K562 (cell line): ENCODE results near the gene CAMSAP3. TPM values are rescaled to one million over a fixed set of nuclear protein-coding genes. Genes with fewer than 3 reads are reported as not detected.

ENCODE experiments used
- AFF4 ChIP-seq: sonication (generic); formaldehyde crosslinking; IDR thresholded peaks from 2 replicates; pipeline ENCODE4 v1.8.0; 2023; ENCODE audit warnings: mild to moderate bottlenecking, missing genetic modification reagents
- HDAC2 ChIP-seq: fragments of 450-650 bp; IDR thresholded peaks from 2 replicates; pipeline ENCODE4 v1.6.1; 2016; ENCODE audit warnings: mild to moderate bottlenecking
- LCOR ChIP-seq: sonication (generic); formaldehyde crosslinking; IDR thresholded peaks from 2 replicates; pipeline ENCODE4 v1.8.0; 2022; ENCODE audit warnings: mild to moderate bottlenecking, missing genetic modification reagents
- POU5F1 ChIP-seq: fragments of 150-350 bp; IDR thresholded peaks from 2 replicates; pipeline ENCODE4 v1.6.1; 2014; ENCODE audit warnings: borderline replicate concordance, low read length, low read depth, mild to moderate bottlenecking; ENCODE audit not compliant: partially characterized antibody
- RBM39 ChIP-seq: fragments of 200-400 bp; formaldehyde crosslinking; optimal IDR thresholded peaks from 2 replicates; pipeline ENCODE3; 2018; ENCODE audit warnings: low read depth, low read length
- REST ChIP-seq, 2 experiments: fragments of 450-650 bp; formaldehyde crosslinking in 1 of 2; IDR thresholded peaks; 2 replicates each; pipeline versions ENCODE4 v1.4.0 to v1.6.1; 2014 to 2020; ENCODE audit warnings: mild to moderate bottlenecking in 2 of 2, borderline replicate concordance in 1 of 2, low read depth in 1 of 2
- SAFB2 ChIP-seq: fragments of 200-400 bp; formaldehyde crosslinking; IDR thresholded peaks from 2 replicates; pipeline ENCODE4 v1.6.1; 2018; ENCODE audit warnings: borderline replicate concordance, low read length, low read depth, moderate library complexity; ENCODE audit not compliant: severe bottlenecking
- TCF7L2 ChIP-seq: fragments of 150-350 bp; IDR thresholded peaks from 2 replicates; pipeline ENCODE4 v1.6.1; 2016; ENCODE audit warnings: low read depth, mild to moderate bottlenecking, low read length, moderate library complexity
- ZBTB2 ChIP-seq: fragments of 450-650 bp; IDR thresholded peaks from 2 replicates; pipeline ENCODE4 v1.6.1; 2016; ENCODE audit warnings: antibody characterized with exemption
- ZNF133 ChIP-seq: fragments of 250-450 bp; sonication (Bioruptor Pico); IDR thresholded peaks from 2 replicates; pipeline ENCODE4 v1.4.0; 2020; ENCODE audit warnings: mild to moderate bottlenecking
- ZNF140 ChIP-seq: fragments of 250-450 bp; sonication (Bioruptor Pico); IDR thresholded peaks from 2 replicates; pipeline ENCODE4 v1.8.0; 2021; ENCODE audit warnings: moderate library complexity, mild to moderate bottlenecking, inconsistent platforms
- ZNF778 ChIP-seq: fragments of 450-650 bp; formaldehyde crosslinking; IDR thresholded peaks from 2 replicates; pipeline ENCODE4 v1.4.0; 2020; ENCODE audit warnings: mild to moderate bottlenecking, moderate library complexity
- polyA plus RNA-seq, 8 experiments: library from polyadenylated mRNA; depleted of rRNA in 4 of 8; stranded (reverse) in 5 of 8; unstranded in 3 of 8; fragments of >200 nt; fragmentation: Nextera tagmentation in 2 of 8; fragmentation: Illumina TruSeq in 1 of 8; extraction: Ambion mirVana in 2 of 8; extraction: Trizol in 1 of 8; gene quantifications; 2 replicates each; pipeline versions ENCODE4 v1.2.1 to v1.2.3, GENCODE V29; 2011 to 2014; ENCODE audit warnings: inconsistent platforms in 1 of 8, missing spikeins in 1 of 8
- total RNA-seq, 7 experiments: library from RNA; depleted of rRNA in 6 of 7; stranded (reverse); fragments of >200 nt in 6 of 7; fragmentation: Illumina TruSeq in 2 of 7; extraction: Trizol in 2 of 7; gene quantifications; 2 replicates each; pipeline versions ENCODE4 v1.2.1 to v1.2.3, GENCODE V29; 2011 to 2021; ENCODE audit warnings: low replicate concordance in 1 of 7

CAMSAP3 gene
- total and polyA plus RNA-seq, 9 of the 15 experiments (the other 6 are each of a cell fraction or from before 2014, with no cell fraction given) = 0.01 to 0.89 (median 0.22) TPM; not detected in 1

GRCh38 chr19:7652061-7652641 is 56.5 kb downstream of the CAMSAP3 start (continued):
- TF ChIP-seq REST (IDR thresholded peaks at IDR 0.05; ENCODE audit: borderline replicate concordance) (peak; percentile 81), REST (CRISPR knock-in tag; IDR thresholded peaks at IDR 0.05; ENCODE audit: low read depth) (no peak), RBM39 (no peak), AFF4 (CRISPR knock-in tag) (no peak), ZNF140 (CRISPR knock-in tag) (no peak), SAFB2 (no peak), ZNF133 (no peak), POU5F1 (no peak), HDAC2 (no peak), LCOR (no peak; the same call in 1 of the 2 replicates), TCF7L2 (peak; percentile 97), ZBTB2 (no peak; the same call in 1 of the 2 replicates), ZNF778 (CRISPR knock-in tag) (no peak)
